ENCODE data around the gene UCKL1.

The UCKL1 gene

DNA sequence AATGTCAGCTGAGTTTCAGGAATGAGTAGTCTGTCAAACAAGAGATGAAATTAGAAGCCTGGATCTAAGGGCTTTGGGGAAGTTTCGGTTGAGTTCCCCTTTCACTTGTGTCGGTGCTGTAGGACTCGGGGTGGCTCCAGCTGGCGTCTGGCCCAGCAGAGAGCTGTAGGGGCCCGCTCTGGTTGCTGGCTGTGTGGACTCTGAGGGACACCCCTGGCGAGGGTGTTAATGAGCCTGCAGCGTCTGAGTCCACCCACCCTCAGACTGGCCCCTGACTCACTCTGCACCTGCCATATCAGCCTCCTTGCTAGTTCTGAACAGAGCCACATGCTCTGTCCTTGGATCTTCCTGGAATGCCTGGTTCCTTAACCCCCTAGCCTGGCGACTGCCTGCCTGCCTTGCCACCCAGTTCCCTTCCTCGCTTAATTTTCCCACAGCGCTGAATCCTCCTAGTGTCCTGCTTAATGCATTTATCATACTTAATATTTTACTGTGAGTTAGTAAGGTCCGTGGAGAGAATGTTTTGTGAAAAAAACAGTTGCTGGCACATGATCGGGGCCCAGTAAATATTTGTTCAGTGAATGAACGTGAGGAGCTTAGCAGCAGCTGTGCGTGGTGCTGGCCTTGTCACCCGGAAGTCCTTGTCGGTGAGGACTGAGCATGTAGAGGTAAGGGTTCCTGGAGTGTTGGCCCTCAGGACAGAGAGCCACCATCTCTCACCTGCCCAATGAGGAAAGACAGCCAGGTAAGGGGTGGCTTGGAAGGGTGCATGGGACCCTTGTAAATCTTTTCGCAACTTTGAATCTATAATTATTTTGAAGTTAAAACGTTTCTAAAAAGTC is 59.7 kb downstream of the UCKL1 start:
- TF ChIP-seq, protein P1, sequence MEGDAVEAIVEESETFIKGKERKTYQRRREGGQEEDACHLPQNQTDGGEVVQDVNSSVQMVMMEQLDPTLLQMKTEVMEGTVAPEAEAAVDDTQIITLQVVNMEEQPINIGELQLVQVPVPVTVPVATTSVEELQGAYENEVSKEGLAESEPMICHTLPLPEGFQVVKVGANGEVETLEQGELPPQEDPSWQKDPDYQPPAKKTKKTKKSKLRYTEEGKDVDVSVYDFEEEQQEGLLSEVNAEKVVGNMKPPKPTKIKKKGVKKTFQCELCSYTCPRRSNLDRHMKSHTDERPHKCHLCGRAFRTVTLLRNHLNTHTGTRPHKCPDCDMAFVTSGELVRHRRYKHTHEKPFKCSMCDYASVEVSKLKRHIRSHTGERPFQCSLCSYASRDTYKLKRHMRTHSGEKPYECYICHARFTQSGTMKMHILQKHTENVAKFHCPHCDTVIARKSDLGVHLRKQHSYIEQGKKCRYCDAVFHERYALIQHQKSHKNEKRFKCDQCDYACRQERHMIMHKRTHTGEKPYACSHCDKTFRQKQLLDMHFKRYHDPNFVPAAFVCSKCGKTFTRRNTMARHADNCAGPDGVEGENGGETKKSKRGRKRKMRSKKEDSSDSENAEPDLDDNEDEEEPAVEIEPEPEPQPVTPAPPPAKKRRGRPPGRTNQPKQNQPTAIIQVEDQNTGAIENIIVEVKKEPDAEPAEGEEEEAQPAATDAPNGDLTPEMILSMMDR (conservative IDR thresholded peaks at IDR 0.05; ENCODE audit: low read depth, low read length), result no peak
- DNase-seq (ENCODE audit: low read depth), result no peak
- H3K4me3 ChIP-seq (ENCODE audit: low read length), result peak overlapping the region; percentile 76

DNA sequence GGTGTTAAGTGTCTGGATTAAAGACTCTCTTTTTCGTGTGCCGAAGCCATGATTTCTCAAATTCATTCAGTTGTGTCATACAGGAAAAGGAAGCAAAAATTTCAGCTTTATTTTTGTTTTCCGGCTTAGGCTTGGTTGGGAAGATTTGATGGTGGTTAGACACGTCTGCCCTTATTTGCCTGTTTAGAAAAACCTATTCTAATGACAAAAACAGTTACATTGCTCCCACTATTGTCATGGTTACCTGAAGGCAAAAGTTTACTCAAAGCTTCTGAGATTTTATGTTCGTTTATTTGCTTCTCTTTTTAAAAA is 60.3 kb downstream of the UCKL1 start:
- DNase-seq (ENCODE audit: low read depth), result no peak
- peak overlapping the region; percentile 76 for H3K4me3 ChIP-seq (ENCODE audit: low read length)
- TF ChIP-seq, protein P1 (conservative IDR thresholded peaks at IDR 0.05; ENCODE audit: low read depth, low read length), result no peak

DNA sequence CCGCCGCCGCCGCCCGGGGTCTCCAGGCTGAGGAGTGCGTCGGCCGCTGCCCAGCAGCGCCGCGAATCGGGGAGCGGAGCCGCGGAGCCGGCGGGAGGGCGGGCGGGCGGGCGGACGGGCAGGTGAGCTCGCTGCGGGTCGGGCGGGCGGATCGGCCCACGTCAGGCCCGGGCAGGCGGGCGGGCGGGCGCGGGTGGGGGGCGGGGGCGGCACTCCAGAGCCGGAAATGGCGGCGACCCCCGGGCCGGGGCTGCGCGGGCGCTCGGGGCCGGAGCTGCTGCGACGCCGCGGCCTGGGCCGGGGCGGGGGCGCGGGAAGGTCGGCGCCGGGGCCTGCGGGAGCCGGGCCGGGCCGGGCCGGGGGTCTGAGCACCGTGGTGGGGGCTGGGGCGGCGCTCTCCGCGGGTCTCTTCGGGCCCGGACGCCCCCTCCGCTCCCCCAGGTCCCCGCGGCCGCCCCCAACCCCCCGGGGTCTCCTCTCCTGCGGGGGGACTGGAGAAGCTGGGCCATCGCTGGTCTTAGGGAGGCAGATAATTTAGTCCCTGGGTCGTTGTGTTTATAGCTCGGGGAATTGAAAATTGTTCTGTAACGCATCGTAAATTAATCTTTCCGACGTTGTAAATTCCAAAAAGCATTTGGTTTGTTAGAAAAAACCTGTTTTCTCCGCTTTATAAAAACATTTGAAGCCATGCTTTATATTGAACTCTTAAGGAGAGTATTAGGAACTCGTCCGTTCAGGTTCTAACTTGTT is 60.8 kb downstream of the UCKL1 start:
- TF ChIP-seq, protein P1 (conservative IDR thresholded peaks at IDR 0.05; ENCODE audit: low read depth, low read length), result no peak
- peak overlapping the region; percentile 76 for H3K4me3 ChIP-seq (ENCODE audit: low read length)
- DNase-seq (ENCODE audit: low read depth), result no peak

DNA sequence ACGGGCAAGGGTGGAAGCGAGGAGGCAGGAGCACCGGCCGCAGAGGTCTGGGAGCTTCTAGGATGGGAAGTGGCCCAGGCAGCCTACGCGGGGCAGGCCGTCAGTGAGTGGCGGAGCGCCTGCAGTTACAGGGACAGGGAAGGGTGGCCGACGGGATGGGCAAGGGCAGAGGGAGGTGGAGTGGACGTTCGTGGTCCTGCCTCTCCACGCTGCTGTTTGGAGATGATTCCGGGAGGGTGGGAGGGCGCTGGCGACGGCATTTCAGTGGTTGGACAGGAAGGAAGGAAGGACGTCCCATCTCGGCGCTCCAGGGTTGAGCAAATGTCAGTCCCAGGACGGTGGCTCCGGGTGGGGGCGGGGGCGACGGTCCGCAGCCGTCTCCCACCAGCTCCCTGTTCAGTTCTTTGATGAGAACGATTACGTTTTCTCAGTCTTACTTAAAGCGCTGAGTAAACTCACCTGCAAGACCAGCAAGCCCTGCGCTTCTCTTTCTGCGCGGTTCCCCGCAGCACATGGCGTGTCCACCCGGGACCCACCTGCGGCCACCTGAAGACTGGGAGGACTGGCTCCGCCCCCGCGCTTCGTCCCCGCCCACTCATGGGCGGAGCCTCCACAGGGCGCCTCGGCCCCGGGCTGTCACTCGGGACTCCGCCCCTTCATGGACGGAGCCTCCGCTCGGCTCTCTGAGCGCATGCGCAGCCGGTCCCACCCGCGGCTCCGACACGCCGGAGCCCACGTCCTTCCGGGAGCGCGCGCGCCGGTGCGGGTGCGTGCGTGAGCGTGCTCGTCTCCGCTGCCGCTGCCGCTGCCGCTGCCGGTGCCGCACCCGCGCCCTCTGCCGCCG is 61.6 kb downstream of the UCKL1 start, which contains the start of gene DNAJC5:
Gene DNAJC5, plus strand, starts transcription at position 769 of the 844 bp plus-strand sequence. CDS start 33,220 bp downstream, outside the sequence.
- TF ChIP-seq, protein P1 (conservative IDR thresholded peaks at IDR 0.05; ENCODE audit: low read depth, low read length), result no peak

DNA sequence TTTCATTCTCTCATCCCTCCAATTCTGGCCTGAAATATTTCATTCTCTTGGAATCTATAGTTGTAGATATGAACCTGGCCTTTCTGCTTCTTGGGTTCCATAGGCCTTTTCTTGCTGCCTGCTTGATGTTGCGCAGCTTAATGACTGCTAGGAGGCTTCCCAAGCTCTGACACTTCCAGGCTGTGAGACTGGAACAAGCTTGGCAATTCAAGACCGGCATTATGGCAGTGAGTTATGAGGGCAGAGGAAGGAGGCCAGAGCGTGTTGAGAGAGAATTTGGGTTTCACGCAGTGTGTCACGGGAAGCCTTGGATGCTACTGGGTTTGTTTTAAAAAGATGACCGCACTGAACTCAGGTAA is 62.2 kb downstream of the UCKL1 start:
- DNase-seq (ENCODE audit: low read depth), result no peak
- H3K4me3 ChIP-seq (ENCODE audit: low read length), result peak overlapping the region; percentile 68
- TF ChIP-seq, protein P1 (conservative IDR thresholded peaks at IDR 0.05; ENCODE audit: low read depth, low read length), result no peak

More for the DNA sequence above, 61.6 kb downstream of the UCKL1 start, which contains the start of gene DNAJC5:
- DNase-seq (ENCODE audit: low read depth), result no peak
- peak within 1 kb of the TSS; percentile 76 for H3K4me3 ChIP-seq (ENCODE audit: low read length)

DNA sequence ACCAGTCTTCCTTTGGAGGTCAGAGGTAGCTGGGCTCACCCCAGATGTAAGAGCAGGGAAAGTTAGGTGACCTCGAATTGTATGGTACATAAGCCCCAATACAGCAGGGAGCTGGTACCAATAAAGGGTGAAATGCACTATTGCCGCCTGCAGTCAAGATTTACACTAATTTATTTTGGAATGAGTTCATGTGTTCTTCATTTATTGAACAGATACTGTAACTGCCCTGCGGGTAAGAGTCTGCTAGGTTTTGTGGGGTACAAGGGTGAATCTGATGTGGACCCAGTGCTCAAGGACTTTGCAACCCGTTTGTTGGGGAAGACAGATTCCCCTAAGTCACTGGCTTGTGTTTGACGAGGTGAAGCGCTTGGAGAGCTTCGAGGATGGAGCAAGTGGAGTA is 63.8 kb downstream of the UCKL1 start:
- no peak overlapping the region for H3K4me3 ChIP-seq (ENCODE audit: low read length)
- DNase-seq (ENCODE audit: low read depth), result no peak
- TF ChIP-seq, protein P1 (conservative IDR thresholded peaks at IDR 0.05; ENCODE audit: low read depth, low read length), result no peak
